GM19328 (cell line): ENCODE results near the gene ZSWIM2.
"Not testable (repeated sequence)": the region's sequence is repeated elsewhere in the genome, so short reads cannot be mapped to it uniquely, and the experiment has no call there.

ENCODE experiments used
- ATAC-seq: cut with Tn5 transposase; IDR thresholded peaks from one replicate; pipeline ENCODE4 v1.9.1; 2021; ENCODE audit warnings: mild to moderate bottlenecking, moderate library complexity; ENCODE audit not compliant: unreplicated experiment

The ZSWIM2 gene

GRCh38 chr2:186852508-186852907, 3.5 kb upstream of the ZSWIM2 start:
- no peak for ATAC-seq

GRCh38 chr2:186842373-186842772, 6.6 kb downstream of the ZSWIM2 start:
- no peak for ATAC-seq

GRCh38 chr2:186841940-186842339, 7.0 kb downstream of the ZSWIM2 start:
- no peak for ATAC-seq

- no peak for ATAC-seq
Measured at GRCh38 chr2:186835628-186836027, 13.3 kb downstream of the ZSWIM2 start.

GRCh38 chr2:186827862-186828492, 21.0 kb downstream of the ZSWIM2 start:
- ATAC-seq = no peak

GRCh38 chr2:186827411-186827810, 21.6 kb downstream of the ZSWIM2 start:
- no peak for ATAC-seq

GRCh38 chr2:186822323-186822722, 26.6 kb downstream of the ZSWIM2 start:
- no peak for ATAC-seq

- ATAC-seq = no peak
Measured at GRCh38 chr2:186820303-186820702, 28.7 kb downstream of the ZSWIM2 start.

GRCh38 chr2:186811760-186812159, 37.2 kb downstream of the ZSWIM2 start:
- not testable (repeated sequence) for ATAC-seq

GRCh38 chr2:186806591-186806990, 42.4 kb downstream of the ZSWIM2 start:
- ATAC-seq = no peak

GRCh38 chr2:186798604-186799003, 50.4 kb downstream of the ZSWIM2 start:
- not testable (repeated sequence) for ATAC-seq

- ATAC-seq = no peak
Measured at GRCh38 chr2:186784930-186785329, 64.0 kb downstream of the ZSWIM2 start.

GRCh38 chr2:186783254-186783653, 65.7 kb downstream of the ZSWIM2 start:
- ATAC-seq = no peak

- no peak for ATAC-seq
Measured at GRCh38 chr2:186780701-186781316, 68.2 kb downstream of the ZSWIM2 start.
